Measurements from ENCODE around the gene CRHR2. TPM values are rescaled to one million over a fixed set of nuclear protein-coding genes. Genes with fewer than 3 reads are reported as not detected.

CRHR2 gene
- total and polyA plus RNA-seq, 8 donors = 0.06 to 0.79 (median 0.50) TPM

DNA sequence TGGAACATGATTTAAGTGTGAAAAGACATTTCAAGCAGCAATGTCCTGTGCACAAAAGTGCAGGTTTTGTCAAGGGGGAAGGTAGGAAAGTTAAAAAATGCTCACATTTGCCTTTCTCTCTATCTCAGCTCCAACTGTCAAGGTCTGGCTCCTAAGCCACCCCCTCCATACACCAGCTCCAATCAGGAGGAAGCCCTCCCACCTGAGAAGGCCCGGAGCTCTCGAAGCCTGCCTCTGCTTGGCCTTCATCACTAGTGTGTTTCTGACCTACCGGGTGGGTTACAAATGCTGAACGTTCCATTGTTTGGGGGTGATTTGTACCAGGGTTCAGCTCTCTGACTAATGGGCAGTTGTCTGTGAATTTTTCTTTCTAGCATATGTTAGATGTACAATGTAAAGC, 14.2 kb downstream of the CRHR2 start:
- DNase-seq = peak in 1 of 6 donors; percentile 13
- Histone ChIP-seq H3K27ac (no peak overlapping the region), H3K36me3 (no peaks in the 10 kb centered on the region), H3K4me1 (no peaks in the 10 kb centered on the region), H3K4me3 (no peak overlapping the region), H3K27me3 (no peaks in the 10 kb centered on the region), H3K9me3 (no peaks in the 10 kb centered on the region)
- no peak for ATAC-seq
- intact Hi-C loops (cut with DNase I) = no loop called here
- 69 to 74% methylated on average over 4 of the region's 4 CpGs for WGBS, 2 donors
- TF ChIP-seq, protein P1, sequence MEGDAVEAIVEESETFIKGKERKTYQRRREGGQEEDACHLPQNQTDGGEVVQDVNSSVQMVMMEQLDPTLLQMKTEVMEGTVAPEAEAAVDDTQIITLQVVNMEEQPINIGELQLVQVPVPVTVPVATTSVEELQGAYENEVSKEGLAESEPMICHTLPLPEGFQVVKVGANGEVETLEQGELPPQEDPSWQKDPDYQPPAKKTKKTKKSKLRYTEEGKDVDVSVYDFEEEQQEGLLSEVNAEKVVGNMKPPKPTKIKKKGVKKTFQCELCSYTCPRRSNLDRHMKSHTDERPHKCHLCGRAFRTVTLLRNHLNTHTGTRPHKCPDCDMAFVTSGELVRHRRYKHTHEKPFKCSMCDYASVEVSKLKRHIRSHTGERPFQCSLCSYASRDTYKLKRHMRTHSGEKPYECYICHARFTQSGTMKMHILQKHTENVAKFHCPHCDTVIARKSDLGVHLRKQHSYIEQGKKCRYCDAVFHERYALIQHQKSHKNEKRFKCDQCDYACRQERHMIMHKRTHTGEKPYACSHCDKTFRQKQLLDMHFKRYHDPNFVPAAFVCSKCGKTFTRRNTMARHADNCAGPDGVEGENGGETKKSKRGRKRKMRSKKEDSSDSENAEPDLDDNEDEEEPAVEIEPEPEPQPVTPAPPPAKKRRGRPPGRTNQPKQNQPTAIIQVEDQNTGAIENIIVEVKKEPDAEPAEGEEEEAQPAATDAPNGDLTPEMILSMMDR (IDR thresholded peaks at IDR 0.05) = no peak
- no peak for FAIRE-seq

- DNase-seq (no peak), ATAC-seq (no peak), FAIRE-seq (no peak)
- H3K4me1 ChIP-seq = no peaks in the 10 kb centered on the region
- H3K36me3 ChIP-seq = no peaks in the 10 kb centered on the region
- H3K4me3 ChIP-seq = no peak overlapping the region
- TF ChIP-seq, protein P1 (IDR thresholded peaks at IDR 0.05) = no peak
- H3K27ac ChIP-seq = no peak overlapping the region
- no peaks in the 10 kb centered on the region for H3K27me3 ChIP-seq
- intact Hi-C loops (cut with DNase I) = no loop called here
- 80 to 86% methylated on average over 3 of the region's 3 CpGs for WGBS, 2 donors
- H3K9me3 ChIP-seq = no peaks in the 10 kb centered on the region
Observed at GRCh38 chr7:30667172-30667571, 15.1 kb downstream of the CRHR2 start.

GRCh38 chr7:30665449-30665848, 16.8 kb downstream of the CRHR2 start:
- Histone ChIP-seq H3K4me3 (no peak overlapping the region), H3K4me1 (no peaks in the 10 kb centered on the region), H3K9me3 (no peaks in the 10 kb centered on the region), H3K27me3 (no peaks in the 10 kb centered on the region), H3K36me3 (no peaks in the 10 kb centered on the region), H3K27ac (no peak overlapping the region)
- FAIRE-seq = no peak
- peak in 1 of 6 donors; percentile 35 for DNase-seq
- no peak for ATAC-seq
- 78 to 83% methylated on average over 11 of the region's 11 CpGs for WGBS, 2 donors
- TF ChIP-seq, protein P1 (IDR thresholded peaks at IDR 0.05) = no peak
- intact Hi-C loops (cut with DNase I) = no loop called here

DNA sequence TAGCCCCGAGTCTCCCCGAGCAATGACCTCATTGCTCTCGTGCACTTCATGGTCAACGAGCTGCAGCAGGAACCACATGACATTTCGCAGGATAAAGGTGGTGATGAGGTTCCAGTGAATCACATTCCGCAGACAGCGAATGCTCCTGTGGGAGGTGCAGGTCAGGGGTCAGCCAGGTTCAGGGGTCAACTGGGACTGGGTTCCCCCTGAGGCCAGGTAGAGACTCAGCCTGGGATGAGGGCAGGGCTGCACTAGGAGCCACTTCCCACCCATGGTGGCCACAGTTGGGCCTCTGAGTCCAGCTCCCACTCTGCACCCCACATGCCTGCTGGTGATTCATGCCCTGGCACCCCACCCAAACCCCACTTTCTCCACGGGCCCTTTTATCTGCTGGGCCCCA, 17.2 kb downstream of the CRHR2 start:
- no peaks in the 10 kb centered on the region for H3K27me3 ChIP-seq
- no peaks in the 10 kb centered on the region for H3K9me3 ChIP-seq
- H3K4me3 ChIP-seq = no peak overlapping the region
- DNase-seq (peak in 1 of 6 donors; percentile 23), FAIRE-seq (no peak), ATAC-seq (no peak)
- TF ChIP-seq, protein P1 (IDR thresholded peaks at IDR 0.05) = no peak
- no peaks in the 10 kb centered on the region for H3K4me1 ChIP-seq
- intact Hi-C loops (cut with DNase I) = no loop called here
- 73 to 82% methylated on average over 8 of the region's 8 CpGs for WGBS, 2 donors
- no peak overlapping the region for H3K27ac ChIP-seq
- H3K36me3 ChIP-seq = no peaks in the 10 kb centered on the region

GRCh38 chr7:30664184-30664885, 17.9 kb downstream of the CRHR2 start:
- Histone ChIP-seq H3K4me3 (no peak overlapping the region), H3K27me3 (no peaks in the 10 kb centered on the region), H3K36me3 (no peaks in the 10 kb centered on the region), H3K27ac (no peak overlapping the region), H3K4me1 (no peaks in the 10 kb centered on the region), H3K9me3 (no peaks in the 10 kb centered on the region)
- DNase-seq (peak in 1 of 6 donors; percentile 6), FAIRE-seq (no peak), ATAC-seq (no peak)
- WGBS, 2 donors = 85 to 89% methylated on average over 2 of the region's 2 CpGs
- TF ChIP-seq, protein P1 (IDR thresholded peaks at IDR 0.05) = no peak
- intact Hi-C loops (cut with DNase I) = no loop called here
